T-helper 1 cell treated with Interleukin-12 subunit alpha and Interleukin-12 subunit beta and Interleukin-4 antibody, amounts not matched to agents 30 ng/mL and 1 ng/mL, for 36 hours (primary cell): ENCODE measurements around the gene PRAC1. TPM values are rescaled to one million over a fixed set of nuclear protein-coding genes. Genes with fewer than 3 reads are reported as not detected.

Experiments
- intact Hi-C: fragments of 100-400 bp; cut with micrococcal nuclease; formaldehyde crosslinking; loops from one replicate; pipeline ENCODE4 v1.15.1; 2024
- total RNA-seq: library from RNA; stranded (reverse); gene quantifications from 2 replicates; pipeline ENCODE4 v1.2.3, GENCODE V29; 2022

Gene PRAC1
- total RNA-seq, 1 donor from 2014 or later: not detected

- intact Hi-C loops: loop anchor here (2.0 kb wide), 2 partner anchors 23 to 135 kb away; no protein-coding TSS in a partner anchor
Observed at GRCh38 chr17:48747445-48748363, 25.4 kb upstream of the PRAC1 start.

GRCh38 chr17:48746916-48747444 lies 24.7 kb upstream of the PRAC1 start:
- intact Hi-C loops: loop anchor here (2.0 kb wide), 1 partner anchor 22 kb away; no protein-coding TSS in a partner anchor

DNA sequence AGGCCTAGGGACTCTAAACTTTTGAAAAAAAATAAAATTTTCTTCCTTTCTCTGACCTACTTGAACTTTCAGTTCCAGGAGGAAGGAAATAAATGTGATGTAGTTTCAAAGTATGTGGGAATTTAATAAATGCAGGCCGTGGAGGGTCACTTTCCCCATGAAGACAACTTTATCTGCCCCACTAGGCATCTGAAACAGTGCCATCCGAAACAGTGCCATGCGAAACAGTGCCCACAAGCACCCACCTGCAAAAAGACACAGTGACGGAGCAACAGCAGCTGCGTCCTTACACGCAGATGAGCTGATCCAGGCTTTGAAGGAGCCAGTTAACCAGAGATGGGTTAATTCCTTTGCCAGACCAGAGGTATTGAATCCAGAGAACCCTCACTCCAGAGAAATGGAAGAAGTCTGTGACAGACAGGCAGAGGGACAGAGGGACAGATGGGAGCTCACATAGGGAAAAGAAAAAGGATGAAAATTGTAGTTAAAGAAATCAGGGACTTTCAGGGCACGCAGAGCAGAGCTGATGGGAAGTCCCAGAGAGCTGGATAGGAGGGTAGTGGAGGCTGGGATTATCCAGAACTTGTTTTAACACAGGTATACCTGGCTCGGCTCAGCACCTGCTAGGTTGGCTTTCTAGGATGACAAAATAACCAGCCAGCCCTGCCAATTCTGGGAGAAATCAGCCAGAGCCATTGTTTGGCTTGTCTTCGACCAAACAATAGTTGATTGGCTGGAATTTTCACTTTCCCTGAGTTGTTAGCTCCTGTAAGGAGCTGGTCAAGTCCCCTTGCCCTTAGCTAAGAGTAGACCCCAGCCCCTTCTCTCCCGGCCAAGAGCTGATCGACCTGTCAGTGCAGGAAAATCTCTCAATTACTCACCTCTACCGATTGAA lies 23.3 kb upstream of the PRAC1 start:
- intact Hi-C loops: loop anchor here (2.0 kb wide), 1 partner anchor 21 kb away; no protein-coding TSS in a partner anchor

GRCh38 chr17:48740537-48740936 lies 18.2 kb upstream of the PRAC1 start:
- intact Hi-C loops: no loop called here

- intact Hi-C loops: loop anchor here (1.0 to 10.0 kb wide), 2 partner anchors 10 to 756 kb away; partner anchors contain the start of gene NGFR
Observed at GRCh38 chr17:48738803-48739526, 16.6 kb upstream of the PRAC1 start.

GRCh38 chr17:48738424-48738802 lies 16.1 kb upstream of the PRAC1 start:
- intact Hi-C loops: loop anchor here (10.0 kb wide), 1 partner anchor 756 kb away; the partner anchor contains the start of gene NGFR

- intact Hi-C loops: loop anchor here (10.0 kb wide), 1 partner anchor 757 kb away; the partner anchor contains the start of gene NGFR
Observed at GRCh38 chr17:48737330-48738043, 15.2 kb upstream of the PRAC1 start.

DNA sequence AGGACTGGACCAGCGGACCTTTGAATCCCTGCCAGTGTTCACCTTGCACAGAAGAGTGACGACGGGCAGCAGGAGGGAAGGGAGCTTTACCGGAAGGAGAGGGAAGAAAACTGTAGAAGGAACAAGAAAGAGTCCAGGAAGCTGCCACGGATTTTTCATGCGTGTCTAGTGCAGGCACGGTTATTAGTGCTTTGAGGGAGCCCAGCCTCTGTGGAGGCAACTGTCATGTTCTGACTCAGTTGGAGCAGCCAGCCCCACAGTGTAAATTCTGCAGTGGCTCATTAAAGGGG lies 12.7 kb upstream of the PRAC1 start:
- intact Hi-C loops: loop anchor here (10.0 kb wide), 1 partner anchor 760 kb away; the partner anchor contains the start of gene NGFR

DNA sequence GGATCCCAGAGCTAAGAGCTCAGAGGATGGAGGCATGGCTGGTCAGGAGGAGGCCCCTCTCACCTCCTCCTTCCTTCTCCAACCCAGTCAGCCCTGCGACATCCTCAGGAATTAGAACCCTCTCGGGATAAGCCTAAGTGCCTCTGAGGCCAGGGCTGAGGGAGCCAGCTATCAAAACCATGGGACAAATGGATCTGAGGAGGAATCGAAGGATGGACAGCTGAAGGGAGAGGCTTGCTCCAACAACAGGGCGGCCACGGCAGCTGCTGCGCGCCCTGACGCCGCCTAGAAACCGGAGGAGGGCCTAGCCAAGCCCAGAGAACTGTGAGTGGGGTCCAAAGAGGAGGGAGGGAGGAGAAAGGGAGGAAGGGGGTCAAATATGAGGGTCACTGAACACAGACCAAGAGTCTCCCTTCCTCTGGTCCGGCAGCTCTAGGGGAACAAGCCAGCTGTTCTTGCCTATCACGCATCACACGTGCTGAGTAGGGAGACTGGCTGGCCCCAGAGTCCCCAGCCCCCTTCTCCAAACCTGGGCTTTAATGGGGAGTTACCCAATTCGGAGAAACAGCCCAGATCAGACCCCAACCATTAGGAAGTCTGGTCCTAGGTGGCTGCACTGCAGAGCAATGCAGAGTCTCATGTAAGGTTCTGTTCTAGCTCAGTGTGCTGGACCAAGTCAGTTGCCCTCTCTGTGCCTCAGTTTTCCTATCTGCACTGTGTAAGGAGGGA lies 12.2 kb upstream of the PRAC1 start:
- intact Hi-C loops: loop anchor here (10.0 kb wide), 1 partner anchor 760 kb away; the partner anchor contains the start of gene NGFR

DNA sequence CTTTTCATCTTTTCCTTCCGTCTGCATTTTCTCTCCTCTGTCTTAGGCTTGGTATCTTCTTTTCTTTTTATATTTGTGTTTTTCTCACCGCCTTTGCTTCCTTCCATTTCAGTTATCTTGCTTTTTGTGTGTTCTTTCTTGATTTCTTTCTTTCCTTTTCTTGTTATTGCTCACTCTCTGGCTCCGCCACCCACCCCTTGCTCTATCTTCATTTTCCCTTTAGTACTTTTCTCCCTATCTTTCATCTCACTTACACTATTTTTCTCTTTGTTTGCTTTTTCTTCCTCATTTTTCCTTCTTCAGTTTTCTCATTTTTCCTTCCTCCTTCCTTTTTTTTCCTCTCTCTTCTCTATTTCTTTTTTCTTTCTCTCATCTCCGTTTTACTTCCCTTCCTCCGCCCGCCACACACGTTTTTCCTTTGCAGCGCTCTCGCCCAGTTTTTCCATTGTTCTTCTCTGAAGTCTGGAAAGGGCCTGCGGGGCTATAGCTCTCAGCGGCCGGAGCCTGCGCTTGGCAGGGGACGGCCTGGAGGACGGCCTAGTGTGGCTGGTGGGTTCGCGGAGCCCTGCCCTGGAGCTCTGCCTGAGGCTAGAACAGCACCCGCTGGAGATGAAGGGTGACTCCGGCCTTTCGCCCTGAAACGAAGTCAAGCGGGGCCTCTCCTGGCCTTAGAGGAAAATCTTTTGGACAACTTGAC lies 11.5 kb upstream of the PRAC1 start:
- intact Hi-C loops: loop anchor here (10.0 kb wide), 1 partner anchor 761 kb away; the partner anchor contains the start of gene NGFR

- intact Hi-C loops: loop anchor here (10.0 kb wide), 1 partner anchor 762 kb away; the partner anchor contains the start of gene NGFR
Observed at GRCh38 chr17:48732688-48733629, 10.6 kb upstream of the PRAC1 start.

- intact Hi-C loops: loop anchor here (10.0 kb wide), 1 partner anchor 763 kb away; the partner anchor contains the start of gene NGFR
Observed at GRCh38 chr17:48731355-48731754, 9.0 kb upstream of the PRAC1 start.

GRCh38 chr17:48730240-48730550 lies 7.9 kb upstream of the PRAC1 start:
- intact Hi-C loops: loop anchor here (10.0 kb wide), 1 partner anchor 765 kb away; the partner anchor contains the start of gene NGFR

DNA sequence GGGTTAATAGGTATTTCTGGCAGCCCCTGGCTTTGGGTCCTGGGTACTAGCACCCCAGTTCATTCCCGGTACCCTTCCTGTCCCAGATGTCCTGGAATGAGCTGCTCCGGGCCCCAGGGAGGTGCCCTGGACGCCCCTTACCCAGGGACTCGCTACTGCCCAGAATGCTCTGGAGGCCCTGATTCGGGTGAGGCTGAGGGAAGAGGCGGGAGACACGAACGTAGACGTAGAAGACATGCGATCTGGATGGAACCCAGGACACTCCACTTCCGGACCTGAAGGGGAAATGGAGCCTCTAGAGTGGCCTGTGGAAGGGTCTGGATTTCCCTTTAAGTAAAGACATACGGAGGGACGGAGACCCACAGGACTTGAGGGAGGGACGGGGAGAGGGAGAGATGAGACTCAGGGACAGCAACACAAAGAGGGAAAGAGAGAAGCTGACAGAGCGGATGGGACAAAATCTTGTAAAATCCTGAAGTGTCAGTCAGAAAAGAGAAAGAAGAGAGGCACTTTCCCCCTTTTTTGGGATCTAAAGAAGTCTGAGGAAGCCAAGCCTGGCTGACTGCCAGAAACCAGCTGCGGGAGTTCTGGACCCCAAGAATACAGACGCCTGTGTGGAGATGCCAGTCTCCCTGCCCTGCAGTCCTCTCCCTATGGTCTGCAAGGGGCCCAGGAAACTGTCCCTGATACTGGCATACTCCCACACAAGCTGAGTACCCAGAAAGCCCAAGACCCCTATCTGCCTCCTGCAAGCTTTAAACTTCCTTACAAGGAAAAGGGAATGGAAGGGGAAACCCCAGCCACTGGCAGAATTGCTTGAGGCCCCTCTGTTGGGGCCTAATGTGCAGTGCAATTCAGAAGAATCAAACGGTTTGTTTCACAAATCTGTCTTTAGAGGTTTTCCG lies 7.3 kb upstream of the PRAC1 start:
- intact Hi-C loops: loop anchor here (10.0 kb wide), 1 partner anchor 765 kb away; the partner anchor contains the start of gene NGFR

DNA sequence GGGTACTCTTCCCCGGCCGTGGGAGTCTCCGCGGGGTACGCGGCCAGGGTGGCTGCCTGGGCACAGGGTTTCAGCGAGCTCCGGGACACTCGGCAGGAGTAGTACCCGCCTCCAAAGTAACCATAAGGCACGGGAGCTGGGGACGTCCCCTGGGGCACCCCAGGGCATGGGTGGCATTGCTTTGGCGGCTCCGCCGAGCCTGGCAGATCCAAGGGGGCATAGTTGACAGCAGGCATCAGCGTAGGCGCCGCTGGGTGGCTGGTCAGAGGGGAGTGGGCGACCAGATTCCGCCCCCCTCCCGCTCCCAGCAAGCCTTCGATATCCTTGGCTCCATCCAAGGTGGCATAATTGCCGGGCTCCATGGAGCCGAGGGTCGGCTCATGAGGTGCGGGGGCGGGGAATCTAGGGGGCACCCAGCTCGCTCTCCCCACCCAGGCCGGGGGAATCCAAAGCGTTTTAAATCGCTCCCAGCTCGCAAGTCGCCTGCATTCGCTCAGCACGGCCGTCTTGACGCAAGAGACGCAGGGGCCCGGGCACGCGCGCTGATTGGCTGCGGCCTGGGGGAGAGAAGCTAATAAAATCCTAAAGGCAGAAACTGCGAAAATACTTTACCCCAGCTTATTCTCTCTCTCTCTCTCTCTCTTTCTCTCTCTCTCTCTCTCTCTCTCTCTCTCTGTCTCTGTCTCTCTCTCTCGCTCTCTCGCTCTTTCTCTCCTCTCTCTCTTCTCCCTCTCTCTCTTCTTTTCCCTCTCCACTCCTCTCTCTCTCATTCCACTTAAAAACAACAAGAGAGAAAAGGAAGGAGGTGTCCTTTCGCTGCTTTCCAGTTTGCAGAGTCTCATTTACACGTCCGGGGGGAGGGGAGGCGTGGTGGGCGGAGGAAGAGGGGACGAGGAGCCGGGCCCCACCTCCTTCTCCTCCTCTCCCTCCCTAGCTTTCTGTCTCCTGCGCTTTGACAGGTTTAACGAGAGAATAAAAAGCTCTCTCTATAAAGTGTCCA lies 6.2 kb upstream of the PRAC1 start, which contains the start of gene HOXB13:
Gene HOXB13, minus strand, starts transcription at position 519 of the 1,000 bp plus-strand sequence. Its CDS starts 157 bp downstream, at position 362.
- intact Hi-C loops: no loop called here
